Measurements from ENCODE around the gene ANXA8L1. TPM values are rescaled to one million over a fixed set of nuclear protein-coding genes. Genes with fewer than 3 reads are reported as not detected.
"Not testable (repeated sequence)": the region's sequence is repeated elsewhere in the genome, so short reads cannot be mapped to it uniquely, and the experiment has no call there.

Gene ANXA8L1
- total RNA-seq, 4 donors from 2014 or later = 2.4 to 284 (median 86.8) TPM

- not testable (repeated sequence) for ATAC-seq (ENCODE audit: low FRiP score); DNase-seq (ENCODE audit: low spot score)
These were observed 1.2 kb upstream of the ANXA8L1 start for GRCh38 chr10:46374410-46374809.

GRCh38 chr10:46377022-46377421 is 1.4 kb downstream of the ANXA8L1 start:
- not testable (repeated sequence) for ATAC-seq (ENCODE audit: low FRiP score); DNase-seq (ENCODE audit: low spot score)

- not testable (repeated sequence) for DNase-seq (ENCODE audit: low spot score)
- ATAC-seq (ENCODE audit: low FRiP score) = peak; percentile 46
These were observed 2.1 kb downstream of the ANXA8L1 start for GRCh38 chr10:46377651-46378050.

GRCh38 chr10:46378108-46378507 is 2.5 kb downstream of the ANXA8L1 start:
- DNase-seq (ENCODE audit: low spot score) = not testable (repeated sequence)
- ATAC-seq (ENCODE audit: low FRiP score) = peak; percentile 91

DNA sequence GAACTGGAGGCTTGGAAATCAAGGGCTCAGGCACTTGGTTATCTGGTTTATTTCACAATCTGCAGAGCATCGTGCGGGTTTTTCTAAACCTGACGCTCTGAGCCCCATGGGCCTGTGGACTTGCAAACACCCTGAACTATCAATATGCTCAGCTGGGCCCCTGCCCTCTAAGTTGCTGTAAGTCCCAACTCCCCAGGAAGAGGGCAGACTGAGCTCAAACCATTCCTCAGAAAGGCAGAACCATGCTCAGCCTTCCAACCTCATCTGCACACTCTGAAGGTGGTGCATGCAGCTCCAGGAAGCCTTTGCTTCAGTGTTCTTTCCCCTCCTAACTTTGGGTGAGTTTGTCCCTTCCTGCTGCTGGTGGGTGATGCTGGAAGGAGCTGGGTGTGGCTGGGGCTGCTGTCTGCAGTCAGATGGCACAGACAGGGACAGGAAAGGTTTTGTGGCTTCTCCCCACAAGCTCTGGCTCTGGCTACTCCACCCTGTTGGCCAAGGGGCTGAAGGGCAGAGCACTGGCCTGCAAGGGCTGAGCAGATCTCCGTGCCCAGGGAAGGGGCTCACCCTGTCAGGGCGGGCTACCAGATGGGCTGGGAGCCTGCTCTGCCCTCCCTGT is 3.8 kb downstream of the ANXA8L1 start:
- not testable (repeated sequence) for ATAC-seq (ENCODE audit: low FRiP score)

DNA sequence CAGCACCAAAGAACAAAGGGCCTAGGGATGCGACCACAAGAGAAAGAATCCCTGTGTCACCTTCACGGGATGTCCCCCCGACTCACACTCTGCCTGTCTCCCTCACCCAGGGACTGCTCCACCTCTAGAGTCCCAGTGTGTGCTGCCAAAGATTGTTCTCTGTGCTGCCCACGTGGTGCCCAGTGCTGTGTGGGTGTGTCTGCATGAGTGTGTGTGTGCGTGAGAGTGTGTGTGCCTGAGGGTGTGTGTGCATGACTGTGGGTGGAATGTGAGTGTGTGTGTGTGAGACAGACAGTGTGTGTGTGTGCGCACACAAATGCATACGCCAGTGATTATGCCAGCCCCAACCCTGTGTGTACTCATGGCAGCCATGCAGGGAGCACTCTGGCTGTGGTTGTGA is 10.3 kb downstream of the ANXA8L1 start:
- not testable (repeated sequence) for DNase-seq (ENCODE audit: low spot score); ATAC-seq (ENCODE audit: low FRiP score)

More for the DNA sequence above, 3.8 kb downstream of the ANXA8L1 start:
- not testable (repeated sequence) for DNase-seq (ENCODE audit: low spot score)

DNA sequence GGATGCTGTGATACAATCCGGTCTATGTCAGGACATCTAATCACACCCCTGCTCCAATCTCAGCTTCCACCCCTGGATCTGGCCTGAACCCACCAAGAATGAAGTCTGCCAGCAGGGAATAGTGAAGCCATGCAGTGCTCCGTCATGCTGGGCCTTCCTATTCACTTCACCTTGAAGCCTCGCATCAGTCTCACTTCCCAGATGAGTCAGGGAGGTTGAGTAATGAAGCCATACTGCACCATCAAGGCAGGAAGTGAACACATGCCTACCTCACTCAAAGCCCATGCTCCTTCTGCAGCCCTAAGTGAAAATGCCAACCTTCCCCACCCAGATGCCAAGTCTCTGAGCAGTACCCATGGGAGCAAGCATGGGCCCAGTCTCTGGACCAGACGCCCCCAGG is 11.1 kb downstream of the ANXA8L1 start:
- peak; percentile 78 for ATAC-seq (ENCODE audit: low FRiP score)
- not testable (repeated sequence) for DNase-seq (ENCODE audit: low spot score)

- not testable (repeated sequence) for DNase-seq (ENCODE audit: low spot score)
- ATAC-seq (ENCODE audit: low FRiP score) = peak; percentile 2
These were observed 11.8 kb downstream of the ANXA8L1 start for GRCh38 chr10:46387309-46387902.

GRCh38 chr10:46391422-46391821 is 15.8 kb downstream of the ANXA8L1 start:
- DNase-seq (ENCODE audit: low spot score); ATAC-seq (ENCODE audit: low FRiP score): not testable (repeated sequence)

DNA sequence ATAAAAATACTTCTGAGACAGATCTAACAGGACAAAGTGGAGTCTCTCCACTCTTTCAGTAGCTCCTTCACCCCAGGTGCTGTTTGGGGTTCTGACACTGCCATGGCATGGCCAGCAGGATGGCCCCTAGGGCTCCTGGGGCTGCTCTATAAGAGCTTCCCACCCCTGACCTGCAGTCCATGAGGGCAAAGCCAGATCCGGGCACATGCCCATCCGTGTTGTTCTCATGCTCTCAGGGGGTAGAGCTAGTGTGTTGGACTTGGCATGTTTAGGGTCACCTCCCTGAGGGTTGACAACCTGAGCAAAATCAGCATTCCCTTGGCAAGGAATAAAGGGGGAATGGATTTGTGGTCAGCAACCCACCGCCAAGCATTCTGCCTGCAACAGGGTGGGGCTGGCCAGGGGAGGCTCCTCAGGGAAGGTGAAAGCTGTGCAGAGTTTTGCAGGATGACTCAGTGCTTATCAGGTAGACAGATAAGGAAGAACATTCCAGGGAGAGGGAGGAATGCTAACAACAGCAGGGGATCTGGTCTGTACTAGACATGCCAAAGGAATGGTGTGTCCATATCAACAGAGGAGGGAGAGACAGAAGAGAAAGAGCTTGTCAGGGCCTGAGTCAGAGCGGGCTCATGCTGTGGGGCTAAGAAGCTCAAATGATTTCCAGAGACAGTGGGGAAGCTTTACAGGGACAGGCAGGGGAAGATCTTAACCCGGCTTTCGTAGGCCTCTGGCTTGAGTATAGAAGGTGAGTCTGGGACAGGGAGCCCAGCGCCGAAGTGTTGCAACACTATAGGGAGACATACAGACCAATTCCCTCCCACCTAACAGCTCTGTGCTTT is 21.1 kb downstream of the ANXA8L1 start:
- ATAC-seq (ENCODE audit: low FRiP score) = peak; percentile 91
- not testable (repeated sequence) for DNase-seq (ENCODE audit: low spot score)

DNA sequence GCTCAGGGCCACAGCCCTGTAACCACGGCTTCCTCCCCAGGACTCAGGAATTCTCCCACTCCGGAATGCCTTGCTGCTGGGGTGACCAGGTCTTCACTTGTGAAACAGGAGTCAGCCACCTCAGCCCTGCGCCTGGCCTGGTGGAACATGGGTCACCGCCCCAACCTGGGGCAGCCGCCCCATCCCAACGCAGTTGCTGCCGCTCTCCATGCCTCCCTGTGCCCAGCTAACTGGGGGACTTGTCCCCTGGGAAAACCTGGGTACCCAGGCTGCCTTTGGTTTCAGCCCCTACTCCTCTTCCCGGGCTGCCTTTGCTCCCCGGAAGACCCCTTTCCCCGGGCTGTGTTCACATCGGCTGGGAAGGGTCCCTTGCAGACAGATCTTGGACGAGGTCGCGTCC is 22.2 kb downstream of the ANXA8L1 start:
- not testable (repeated sequence) for DNase-seq (ENCODE audit: low spot score)
- ATAC-seq (ENCODE audit: low FRiP score) = peak; percentile 10

DNA sequence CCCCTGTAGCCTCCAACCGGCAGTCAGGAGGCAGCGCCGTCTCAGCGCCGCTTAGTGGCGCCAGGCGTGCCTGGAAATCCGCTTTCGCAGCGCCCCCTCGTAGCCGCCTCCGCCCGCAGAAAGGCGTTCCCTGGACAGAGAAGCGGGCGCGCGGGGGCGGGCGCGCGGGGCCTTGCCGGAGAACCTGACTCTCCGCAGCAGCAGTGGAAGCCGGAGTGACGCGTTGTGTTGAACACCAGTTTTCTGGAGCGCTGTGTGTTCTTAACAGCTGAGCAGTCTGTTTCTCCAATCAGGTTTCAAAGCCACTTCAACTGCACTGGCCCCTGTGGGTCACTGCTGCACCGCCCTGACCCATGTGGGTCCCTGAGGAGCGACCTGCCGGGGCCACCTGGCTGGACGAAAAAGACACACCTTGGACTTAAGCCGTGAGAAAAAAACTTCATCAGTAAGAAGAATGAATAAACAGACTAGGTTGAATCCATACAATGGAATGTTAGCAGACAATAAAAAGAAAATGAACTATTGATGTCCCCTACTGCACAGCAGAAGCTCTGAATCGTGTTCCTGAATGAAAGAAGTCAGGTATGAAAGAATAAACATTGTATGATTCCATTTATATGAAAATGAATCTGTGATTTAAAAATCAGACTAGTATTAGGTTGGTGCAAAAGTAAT is 22.8 kb downstream of the ANXA8L1 start:
- peak; percentile 60 for ATAC-seq (ENCODE audit: low FRiP score)
- DNase-seq (ENCODE audit: low spot score) = not testable (repeated sequence)

DNA sequence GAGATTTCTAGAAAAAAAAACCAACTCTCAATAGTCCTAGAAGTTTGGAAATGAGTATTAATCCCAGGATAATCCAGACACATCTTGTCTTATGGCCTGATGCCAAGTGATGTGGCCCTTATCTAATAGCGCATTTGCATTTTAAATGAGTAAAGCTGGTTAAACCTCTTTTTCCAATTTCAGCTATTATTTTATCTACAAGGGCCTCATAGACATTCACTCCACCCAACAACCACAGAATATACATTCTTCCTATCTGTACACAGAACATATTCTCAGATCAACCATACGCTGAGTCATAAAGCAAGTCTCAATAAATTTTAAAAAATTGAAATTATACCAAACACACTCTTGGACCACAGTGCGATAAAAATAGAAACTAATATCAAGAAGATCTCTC is 34.0 kb downstream of the ANXA8L1 start:
- not testable (repeated sequence) for ATAC-seq (ENCODE audit: low FRiP score)

DNA sequence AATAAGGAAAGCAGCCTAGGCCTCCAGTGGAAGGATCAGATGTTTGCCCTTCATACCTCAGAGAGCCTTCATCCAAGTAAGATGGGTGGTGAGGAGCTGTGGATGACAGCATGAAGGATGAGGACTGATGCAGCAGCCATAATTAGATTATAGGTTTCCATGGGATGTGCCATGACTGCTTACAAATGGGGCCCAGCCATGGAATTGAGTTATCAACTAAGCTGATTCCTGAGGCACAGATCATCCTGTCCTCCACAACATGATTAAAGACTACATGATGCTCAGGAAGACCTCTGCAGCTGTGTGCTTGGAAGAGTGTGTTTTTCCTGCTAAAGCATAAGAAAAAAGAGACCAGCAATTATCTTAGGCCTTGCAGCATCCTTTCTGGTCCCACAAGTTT is 35.5 kb downstream of the ANXA8L1 start:
- DNase-seq (ENCODE audit: low spot score); ATAC-seq (ENCODE audit: low FRiP score): not testable (repeated sequence)

More for the DNA sequence above, 34.0 kb downstream of the ANXA8L1 start:
- DNase-seq (ENCODE audit: low spot score) = not testable (repeated sequence)

DNA sequence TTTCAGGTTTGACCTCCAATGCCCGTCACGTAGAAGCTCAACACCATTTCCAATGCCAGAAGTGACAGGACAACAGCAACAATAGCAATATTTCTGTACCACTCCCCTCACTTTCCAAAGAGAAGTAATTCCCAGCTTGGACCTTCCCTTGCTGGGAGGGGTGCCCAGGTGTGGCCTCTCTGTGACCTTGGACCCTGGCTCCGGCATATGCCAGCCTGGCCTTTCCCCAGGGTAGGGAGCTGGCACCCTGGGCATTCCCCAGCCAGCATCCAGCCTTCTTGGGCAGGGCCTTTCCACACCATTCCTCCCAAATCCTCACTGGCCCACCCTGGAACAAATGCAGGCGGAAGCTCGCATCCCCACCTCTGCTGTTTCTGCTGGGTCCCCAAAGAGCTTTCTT is 37.1 kb downstream of the ANXA8L1 start:
- not testable (repeated sequence) for DNase-seq (ENCODE audit: low spot score); ATAC-seq (ENCODE audit: low FRiP score)

DNA sequence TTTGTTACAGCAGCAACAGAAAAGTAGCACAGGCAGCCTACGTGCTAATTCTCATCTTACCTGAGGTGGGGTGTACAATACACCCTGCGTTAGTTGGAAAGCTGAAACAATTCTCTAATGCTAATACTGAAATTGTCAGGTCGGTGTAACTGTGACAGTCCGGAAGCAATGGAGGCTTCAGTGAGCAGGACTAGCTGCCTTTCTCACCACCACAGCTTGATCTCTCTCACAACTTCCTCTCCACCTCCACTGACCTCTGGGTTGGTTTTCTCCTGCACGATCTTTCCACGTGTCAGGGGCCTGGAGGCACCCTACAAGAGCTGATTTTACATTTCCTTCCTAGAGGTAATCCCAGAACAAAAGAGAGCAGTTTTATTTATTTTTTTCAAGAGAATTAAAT is 39.7 kb downstream of the ANXA8L1 start:
- ATAC-seq (ENCODE audit: low FRiP score); DNase-seq (ENCODE audit: low spot score): not testable (repeated sequence)

GRCh38 chr10:46418283-46418682 is 42.7 kb downstream of the ANXA8L1 start:
- not testable (repeated sequence) for DNase-seq (ENCODE audit: low spot score); ATAC-seq (ENCODE audit: low FRiP score)

GRCh38 chr10:46419570-46420379 is 44.2 kb downstream of the ANXA8L1 start:
- peak; percentile 94 for ATAC-seq (ENCODE audit: low FRiP score)
- not testable (repeated sequence) for DNase-seq (ENCODE audit: low spot score)

DNA sequence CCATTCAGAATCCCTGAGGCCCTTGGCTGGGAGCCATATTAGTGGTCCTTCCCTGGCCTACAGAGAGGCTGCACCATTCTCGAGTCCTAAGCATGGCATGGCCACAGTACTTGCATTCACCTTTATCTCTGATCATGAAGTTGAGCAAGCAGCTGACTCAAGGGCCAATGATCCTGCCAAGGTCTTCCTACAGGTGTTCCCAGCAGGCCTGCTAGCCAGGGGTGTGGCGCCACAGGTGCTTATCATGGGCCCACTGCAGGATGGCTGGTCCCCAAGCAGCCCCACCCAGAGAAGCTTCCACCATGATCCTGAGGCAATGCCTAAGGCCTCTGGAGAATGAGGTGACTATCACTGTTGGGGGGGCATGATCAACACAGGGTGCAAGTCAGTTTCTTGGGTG is 48.0 kb downstream of the ANXA8L1 start:
- DNase-seq (ENCODE audit: low spot score); ATAC-seq (ENCODE audit: low FRiP score): not testable (repeated sequence)
